WTC11 (cell line): ENCODE results near the gene DNAJC16.

Experiments
- PREB ChIP-seq: sonication (generic); formaldehyde crosslinking; IDR thresholded peaks from 2 replicates; pipeline ENCODE4 v1.8.1; 2022; ENCODE audit warnings: mild to moderate bottlenecking, missing genetic modification reagents, moderate library complexity, borderline replicate concordance
- USF2 ChIP-seq: sonication (generic); formaldehyde crosslinking; IDR thresholded peaks from 2 replicates; pipeline ENCODE4 v1.8.1; 2023; ENCODE audit warnings: mild to moderate bottlenecking, missing genetic modification reagents, moderate library complexity
- ZNF532 ChIP-seq: fragments of 250-450 bp; sonication (Bioruptor Pico); IDR thresholded peaks from 2 replicates; pipeline ENCODE4 v1.9.0; 2021; ENCODE audit warnings: mild to moderate bottlenecking, borderline replicate concordance

- no peak for TF ChIP-seq PREB (CRISPR knock-in tag)
- TF ChIP-seq USF2, result no peak
- no peak for TF ChIP-seq ZNF532 (CRISPR knock-in tag)
Observed at GRCh38 chr1:15610167-15610566, 83.5 kb downstream of the DNAJC16 start.
